CD4-positive, alpha-beta T cell treated with Interferon gamma for 1 hour (primary cell): ENCODE measurements around the gene FPR1.
A peak's percentile ranks its signal among the peaks of the same experiment; 100 is the strongest.

ENCODE experiments used
- DNase-seq: peaks from one replicate; pipeline ENCODE4 v3.0.0-alpha.2; 2020

Gene FPR1, protein sequence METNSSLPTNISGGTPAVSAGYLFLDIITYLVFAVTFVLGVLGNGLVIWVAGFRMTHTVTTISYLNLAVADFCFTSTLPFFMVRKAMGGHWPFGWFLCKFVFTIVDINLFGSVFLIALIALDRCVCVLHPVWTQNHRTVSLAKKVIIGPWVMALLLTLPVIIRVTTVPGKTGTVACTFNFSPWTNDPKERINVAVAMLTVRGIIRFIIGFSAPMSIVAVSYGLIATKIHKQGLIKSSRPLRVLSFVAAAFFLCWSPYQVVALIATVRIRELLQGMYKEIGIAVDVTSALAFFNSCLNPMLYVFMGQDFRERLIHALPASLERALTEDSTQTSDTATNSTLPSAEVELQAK

DNA sequence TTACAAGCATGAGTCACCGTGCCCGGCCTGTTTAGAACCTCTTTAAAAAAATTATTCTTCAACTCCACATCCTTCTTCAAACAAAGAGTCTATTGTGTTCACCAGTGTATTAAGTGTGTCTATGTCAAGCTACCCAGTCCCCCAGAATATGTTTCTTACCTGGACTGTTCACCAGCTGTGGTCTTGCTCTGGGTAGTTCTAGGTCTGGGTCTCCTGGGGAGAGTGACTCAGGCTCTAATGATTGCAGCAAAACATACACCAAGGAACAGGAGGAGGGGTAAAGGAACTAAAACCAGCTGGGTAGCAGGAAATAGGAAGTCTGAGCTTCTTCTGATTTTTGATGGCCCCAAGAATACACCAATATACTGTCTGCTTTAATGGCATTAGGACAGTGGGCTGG is at the start of gene FPR1:
FPR1 (minus strand) TSS at position 224 of the 400 bp plus-strand sequence. CDS start 4,884 bp downstream, outside the sequence.
- peak; percentile 51 for DNase-seq

DNA sequence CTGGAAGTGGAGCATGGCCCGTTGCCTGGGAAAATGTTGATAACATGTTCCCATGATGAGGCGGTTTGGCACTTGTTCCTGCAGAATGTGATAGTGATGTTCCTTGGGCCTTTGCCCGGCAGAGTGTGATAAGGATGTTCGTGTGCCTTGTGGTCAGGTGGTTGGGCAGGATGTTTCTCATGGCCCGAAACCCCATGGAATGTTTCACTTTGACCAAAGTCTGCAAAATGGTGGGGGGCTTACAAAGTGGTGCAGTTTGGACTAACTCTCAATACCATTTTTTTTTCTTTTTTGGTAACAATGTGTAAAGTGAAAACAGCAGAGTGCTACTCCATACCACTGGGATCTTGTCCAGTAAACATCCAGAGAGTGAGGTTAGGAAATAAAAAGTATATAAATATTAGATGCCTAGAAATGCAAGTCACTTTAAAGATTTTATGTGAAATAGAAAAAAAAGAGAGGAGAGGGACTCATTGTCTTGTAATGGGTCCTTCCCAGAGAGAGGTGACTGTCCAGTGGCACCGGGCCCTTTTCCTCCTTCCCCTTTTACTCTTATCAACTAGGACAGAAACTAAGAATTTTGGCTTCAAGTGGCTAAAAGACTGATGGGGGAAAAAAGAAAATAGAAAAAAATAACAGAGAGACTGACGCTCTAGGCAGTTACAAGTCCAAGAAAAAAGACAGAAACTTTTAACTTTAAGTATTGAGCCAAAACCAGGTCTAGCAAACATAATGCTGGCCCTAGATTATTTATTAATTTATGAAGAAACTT is 49.0 kb upstream of the FPR1 start:
- DNase-seq, result no peak

DNA sequence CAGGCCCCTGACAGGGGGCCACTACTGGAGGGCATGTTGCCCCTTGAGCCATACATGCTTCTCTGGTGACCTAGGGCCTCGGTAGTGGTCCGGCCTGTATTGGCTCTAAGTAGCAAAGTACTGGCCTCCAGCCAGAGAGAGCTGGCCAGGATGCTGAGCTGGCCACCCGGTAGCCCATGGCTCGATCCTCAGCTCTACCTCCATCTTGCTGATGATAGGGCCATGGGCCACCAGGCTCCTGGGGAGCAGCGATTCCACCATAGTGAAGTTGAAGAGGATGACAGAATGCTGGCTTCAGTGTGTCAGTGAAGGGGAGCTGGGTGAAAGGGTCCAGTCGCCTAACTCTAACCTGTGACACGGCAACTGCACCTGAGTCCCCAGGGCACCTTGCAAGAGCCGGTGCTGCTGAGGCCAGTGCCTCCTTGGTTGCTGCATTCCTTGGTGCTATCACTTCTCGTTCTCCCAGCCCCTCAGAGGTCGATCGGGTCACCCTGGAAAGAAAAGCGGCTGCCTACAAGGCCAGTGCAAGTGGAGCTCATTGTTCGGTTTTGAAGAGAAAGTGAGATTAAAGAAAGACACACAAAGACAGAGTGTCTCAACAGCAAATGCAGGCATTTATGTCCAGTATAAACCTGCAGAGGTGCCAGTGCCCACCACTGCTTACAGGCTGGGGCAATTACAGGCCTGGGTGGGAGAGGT is 48.2 kb upstream of the FPR1 start:
- no peak for DNase-seq

DNA sequence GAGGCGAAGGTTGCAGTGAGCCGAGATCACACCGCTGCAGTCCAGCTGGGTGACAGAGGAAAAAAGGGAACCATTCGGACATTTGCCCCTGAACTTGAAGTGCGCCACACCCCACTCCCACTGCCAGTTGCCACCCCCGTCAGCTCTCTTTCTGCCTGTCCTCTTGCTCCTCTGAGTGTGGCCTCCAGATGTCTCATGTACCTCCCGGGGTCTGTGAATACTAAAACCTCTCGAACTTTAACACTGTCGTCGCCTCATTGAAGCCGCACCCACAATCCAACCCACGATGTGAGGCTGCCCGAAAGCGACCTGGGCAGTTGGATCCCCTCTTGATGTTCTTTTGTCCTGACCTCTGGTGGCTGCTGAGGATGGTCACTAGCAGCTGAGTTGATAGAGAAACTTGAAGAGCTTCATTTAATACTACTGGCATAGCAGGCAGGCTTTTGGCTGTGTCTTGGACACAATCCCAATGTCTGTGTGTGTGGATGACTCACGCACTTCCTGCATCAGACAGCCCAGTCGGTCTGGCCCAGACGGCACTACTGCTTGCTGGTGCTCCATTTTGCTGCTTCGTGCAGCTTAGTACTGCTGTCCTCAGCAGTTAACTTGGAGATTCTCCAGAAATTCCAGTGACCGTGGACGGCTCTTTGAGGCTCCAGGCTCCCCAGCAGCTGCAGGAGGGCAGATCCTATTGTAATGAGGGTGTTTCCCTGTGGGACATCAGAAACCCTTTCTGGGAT is 47.5 kb upstream of the FPR1 start:
- DNase-seq, result peak; percentile 64

DNA sequence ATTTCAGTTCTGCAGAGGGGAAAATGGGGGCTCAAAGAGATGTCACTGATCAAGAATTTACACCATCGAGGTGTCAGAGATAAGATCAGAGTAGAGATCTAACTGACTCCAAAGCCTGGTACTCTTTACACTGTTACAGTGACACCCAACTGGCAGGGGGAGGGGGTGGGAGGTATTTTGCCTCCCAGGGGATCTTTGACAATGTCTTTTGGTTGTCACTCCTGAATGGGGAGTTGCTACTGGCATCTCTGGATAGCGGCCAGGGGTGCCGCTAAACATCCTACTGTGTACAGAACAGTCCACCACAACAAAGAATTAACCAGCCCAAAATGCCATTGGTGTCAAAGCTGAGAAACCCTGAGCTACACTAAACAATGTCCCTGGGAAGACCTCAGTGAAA is 46.4 kb upstream of the FPR1 start:
- DNase-seq, result no peak

DNA sequence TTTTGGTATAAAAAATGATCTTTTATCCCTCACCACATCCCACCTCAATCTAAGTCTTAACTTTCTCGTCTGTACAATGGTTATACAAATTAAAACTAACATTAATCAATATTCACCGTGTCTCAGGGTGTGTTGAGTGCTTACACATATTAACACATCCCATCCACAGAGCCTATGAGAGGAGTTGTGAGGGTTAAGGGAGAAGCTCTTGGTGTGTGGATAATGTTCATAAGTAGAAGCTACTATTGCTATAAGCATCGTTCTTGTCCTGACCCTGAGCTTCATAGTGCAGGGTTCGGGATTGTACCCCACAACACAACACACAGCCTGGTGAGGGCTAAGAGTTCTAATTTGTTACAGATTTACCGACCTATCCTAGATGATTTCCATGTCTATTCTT is 45.8 kb upstream of the FPR1 start:
- DNase-seq, result no peak

DNA sequence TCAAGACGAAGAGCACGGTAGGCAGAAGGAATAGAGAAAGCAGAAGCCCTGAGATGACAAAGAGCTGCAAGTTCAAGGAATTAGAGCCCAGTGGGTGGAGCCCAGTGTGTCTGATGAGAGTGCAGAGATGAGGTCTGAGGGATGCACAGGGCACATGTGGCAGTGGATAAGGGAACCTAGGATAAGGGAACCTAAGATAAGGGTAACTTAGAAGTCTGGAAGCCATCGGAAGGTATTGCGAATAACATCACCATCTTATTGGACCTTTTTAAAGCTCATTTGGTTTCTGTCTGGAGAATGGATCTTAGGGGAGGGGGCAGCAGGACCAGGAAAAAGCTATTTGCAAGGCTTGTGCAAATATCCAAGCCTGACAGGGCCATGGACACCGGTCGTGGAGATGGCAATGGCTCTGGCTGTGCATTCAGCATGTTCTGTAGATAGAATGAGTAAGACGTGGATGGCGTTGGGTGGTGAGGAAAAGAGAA is 44.6 kb upstream of the FPR1 start:
- peak; percentile 29 for DNase-seq

DNA sequence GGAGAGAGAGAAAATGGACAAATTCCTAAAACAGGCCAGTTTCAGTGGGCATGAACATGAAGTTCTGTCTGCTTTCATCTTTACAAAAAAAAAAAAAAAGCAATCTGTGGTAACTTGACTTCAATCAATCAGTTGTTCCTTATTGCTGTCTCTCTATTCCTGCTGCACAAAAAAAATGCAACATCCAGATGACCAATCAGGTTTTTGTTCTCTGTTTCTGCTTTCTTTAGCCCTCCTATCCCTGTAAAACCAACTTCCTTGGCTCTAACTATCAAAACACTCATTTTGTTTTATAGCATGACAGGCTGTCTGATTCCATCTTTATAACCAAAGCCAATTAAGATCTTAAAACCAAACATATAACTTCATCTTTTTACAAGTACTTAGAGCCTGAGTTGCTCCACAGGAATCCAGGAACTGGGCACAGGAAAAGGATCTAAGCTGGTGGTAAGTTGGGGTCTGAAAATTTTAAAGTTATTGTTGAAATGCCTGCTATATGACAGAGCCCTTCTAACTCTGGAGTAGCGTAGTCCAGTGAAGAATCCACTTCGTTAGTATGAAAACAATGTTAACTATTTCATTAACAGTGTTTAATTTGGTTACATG is 43.3 kb upstream of the FPR1 start, which contains the start of gene FPR3:
FPR3 (plus strand) TSS at position 273 of the 606 bp plus-strand sequence. CDS start 28,592 bp downstream, outside the sequence.
- no peak for DNase-seq

DNA sequence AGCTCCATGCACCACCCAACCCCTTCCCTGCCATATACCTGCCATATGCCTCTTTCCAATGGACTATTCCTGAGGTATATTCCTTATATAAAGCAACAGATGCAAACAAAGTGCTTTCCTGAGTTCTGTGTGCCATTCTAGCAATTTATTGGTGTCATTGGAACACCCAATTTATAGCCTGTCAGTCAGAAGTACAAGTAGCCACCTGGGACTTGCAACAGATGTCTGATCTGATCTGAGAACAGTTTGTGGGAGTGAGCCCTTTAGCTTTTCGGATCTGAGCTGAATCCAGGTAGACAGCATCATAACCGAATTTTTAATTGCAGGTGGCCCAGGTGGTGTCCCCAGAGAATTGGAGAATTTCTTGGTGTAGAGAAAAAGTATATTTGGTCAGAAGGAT is 42.3 kb upstream of the FPR1 start:
- no peak for DNase-seq

DNA sequence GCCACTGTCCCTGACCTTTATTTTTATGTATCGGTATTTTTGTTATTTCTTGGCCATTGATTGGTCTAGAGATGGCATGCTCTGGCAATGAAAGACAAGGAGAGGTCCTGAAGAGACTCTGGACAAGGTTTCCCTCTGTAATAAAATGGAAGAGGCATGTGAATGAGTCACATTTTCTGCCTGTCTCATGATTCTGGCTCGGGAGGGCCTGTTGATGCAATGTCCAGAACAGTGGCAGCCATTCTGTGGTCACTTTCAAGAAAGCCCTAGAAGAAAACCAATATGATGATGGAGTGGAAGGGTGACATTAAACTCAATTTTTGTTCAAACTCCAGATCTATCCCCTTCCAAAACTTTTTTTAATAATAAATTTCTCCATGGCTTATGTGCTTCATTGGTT is 41.3 kb upstream of the FPR1 start:
- DNase-seq, result no peak

DNA sequence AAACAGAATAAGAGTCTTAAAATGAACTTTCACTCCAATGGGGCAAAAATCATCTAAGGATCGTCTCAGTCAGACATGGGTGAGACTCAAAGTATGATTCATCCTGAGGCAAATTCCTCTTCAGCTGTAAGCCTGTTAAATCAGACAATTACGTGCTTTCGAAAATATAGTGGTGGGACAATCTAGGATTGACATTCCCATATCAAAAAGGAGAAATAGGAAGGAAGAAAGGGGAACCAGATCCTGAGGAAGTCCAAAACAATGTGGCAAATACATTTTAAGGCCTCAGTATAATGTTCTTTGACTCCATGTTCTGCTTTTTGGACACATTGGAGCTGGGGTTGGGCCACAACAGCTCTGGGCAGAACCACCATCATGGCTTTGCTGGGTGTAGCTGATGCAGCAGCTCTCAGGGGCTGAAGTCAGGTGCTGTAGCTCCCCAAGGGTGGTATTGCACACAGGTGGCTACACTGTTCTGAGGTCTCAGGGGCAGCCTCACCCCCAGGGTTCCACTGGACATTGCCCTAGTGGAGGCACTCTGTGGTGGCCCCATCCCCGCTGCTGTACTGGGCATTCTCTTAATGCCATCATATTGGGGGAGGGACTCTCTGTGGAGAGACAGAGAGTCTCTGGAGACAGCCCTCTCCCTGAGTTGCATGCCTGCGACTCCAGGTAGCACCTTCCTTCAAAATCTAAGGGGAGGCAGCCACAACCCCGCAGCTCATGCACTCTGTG is 37.5 kb upstream of the FPR1 start:
- no peak for DNase-seq

DNA sequence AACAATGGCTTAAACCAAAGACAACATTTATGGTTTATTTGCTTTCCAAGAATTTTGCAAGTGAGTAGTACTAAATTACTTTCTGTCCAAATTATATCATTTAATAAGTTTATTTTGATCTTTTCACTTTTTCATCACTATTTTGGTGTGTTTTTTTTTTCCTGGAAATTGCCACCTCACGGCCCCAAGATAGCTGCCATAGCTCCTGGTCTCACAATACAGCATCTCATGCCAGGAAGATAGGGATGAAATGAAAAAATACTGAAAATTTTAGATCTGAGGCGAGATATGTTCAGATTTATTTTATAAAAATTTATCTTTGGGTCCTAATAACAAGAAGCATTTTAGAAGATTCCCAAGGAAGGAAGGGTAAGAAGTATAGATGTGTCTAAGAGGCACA is 36.4 kb upstream of the FPR1 start:
- no peak for DNase-seq

DNA sequence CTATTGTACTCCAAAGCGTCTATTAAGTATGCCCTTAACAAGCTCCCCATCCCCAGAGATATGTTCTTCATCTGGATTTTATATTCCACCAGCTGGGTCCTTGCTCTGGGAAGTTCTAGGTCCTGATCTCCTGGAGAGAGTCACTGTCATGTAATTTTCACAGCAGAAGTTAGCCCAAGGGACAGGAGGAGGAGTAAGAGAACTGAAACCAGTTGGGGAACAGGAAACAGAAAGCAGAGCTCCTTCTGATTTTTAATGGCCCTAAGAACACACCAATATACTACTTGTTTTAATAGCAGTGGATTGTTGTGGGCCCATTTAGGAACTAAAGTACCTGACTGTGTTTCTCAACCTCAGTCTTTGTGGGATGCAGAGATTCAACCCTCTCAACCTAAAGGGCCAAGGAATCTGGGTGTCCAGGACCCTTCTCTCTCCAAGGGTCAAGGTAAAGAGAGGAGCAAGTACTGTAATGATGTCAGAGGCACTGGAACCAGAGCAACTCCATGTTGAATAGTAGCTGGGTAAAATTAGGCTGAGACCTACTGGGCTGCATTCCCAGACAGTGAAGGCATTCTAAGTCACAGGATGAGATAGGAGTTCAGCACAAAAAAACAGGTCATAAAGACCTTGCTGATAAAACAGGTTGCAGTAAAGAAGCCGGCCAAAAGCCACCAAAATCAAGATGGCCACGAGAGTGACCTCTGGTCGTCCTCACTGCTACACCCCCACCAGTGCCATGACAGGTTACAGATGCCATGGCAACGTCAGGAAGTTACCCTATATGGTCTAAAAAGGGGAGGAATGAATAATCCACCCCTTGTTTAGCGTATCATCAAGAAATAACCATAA is 35.2 kb upstream of the FPR1 start:
- DNase-seq, result no peak

DNA sequence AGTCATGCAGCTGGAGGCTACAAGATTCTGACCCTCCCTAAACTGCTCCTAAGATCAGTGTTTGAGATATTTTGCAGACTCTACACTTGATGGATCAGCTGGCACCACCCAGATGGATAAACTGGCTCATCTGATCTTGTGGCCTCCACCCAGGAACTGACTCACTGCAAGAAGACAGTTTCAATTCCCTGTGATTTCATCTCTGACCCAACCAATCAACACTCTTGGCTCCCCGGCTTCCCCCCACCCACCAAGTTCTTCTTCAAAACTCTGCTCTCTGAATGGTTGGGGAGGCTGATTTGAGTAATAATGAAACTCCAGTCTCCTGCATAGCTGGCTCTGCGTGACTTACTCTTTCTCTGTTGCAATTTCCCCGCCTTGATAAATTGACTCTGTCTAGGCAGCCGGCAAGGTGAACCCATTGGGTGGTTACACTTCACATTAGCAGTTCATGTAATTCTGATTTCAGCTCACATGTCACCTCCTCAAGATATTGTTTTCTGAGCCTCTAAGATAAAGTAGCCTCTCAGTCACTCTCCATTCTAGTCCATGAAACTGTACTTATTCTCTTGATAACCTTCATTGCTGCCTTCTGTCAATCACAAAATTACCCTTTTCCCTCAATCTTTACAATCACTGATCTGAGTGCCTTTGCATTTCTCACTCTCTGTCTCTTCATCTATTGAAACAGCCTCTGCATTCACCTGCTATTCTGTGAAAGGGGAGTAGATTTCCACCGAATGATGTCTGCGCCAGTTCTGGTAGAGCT is 33.4 kb upstream of the FPR1 start:
- peak; percentile 80 for DNase-seq

DNA sequence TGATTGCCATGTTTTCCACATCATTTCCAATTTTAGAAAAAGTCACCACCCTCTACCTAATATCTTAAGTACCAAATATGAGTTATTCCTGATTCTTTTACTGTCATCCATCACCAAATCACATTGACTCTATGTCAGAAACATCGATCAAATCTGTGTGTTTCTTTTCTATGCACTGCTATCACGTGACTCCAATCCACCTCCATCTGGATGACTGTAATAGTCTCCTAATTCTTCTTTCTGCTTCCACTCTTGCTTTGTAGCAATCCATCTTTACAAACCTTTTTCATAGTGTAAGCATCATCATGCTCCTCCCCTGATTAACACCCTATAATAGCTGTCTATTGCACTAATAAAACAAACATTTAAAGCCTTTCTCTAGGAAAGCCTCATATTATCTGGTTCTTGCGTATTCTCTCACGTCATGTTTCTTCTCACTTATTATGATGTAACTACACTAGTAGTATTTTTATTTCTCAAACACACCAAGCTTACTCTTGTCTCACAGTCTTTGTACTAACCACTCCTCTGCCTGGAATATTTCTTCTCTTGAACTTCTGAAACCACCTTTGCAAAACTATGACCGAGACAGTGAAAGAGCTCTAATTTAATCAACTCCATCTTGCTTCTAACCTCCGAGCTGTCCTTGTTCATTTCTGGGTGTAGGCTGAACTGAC is 32.6 kb upstream of the FPR1 start:
- no peak for DNase-seq

DNA sequence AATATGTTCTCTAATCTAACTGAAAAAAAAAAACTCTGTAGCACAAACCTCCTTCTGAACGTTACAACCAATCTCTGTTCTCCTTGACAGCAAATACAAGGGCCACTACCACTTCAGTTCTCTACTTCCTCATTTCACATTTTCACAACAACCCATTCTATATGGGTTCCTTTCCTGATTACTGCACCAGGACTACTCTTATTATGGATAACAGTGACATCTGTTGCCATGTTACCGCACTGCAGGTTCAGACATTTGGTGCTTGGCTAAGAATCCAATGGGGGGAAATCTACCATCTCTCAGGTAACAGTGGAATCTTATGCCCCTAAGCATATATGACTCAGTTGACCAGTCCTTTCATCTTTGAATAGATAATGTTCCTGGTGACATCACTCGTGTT is 31.7 kb upstream of the FPR1 start:
- no peak for DNase-seq

DNA sequence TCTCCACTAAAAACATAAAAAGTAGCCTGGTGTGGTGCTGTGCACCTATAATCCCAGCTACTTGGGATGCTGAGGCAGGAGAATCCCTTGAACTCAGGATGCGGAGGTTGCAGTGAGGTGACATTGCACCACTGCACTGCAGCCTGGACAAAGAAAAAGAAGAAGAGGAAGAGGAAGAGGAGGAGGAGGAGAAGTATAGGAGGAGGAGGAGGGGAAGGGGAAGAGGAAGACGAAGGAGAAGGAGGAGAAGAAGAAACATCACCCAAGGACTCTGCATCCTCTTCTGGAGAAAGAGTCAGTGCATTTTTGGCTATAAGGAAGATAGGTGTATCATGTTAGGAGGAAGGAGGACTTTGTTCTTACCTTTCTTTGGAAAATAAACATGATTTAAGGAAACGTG is 30.3 kb upstream of the FPR1 start:
- no peak for DNase-seq

DNA sequence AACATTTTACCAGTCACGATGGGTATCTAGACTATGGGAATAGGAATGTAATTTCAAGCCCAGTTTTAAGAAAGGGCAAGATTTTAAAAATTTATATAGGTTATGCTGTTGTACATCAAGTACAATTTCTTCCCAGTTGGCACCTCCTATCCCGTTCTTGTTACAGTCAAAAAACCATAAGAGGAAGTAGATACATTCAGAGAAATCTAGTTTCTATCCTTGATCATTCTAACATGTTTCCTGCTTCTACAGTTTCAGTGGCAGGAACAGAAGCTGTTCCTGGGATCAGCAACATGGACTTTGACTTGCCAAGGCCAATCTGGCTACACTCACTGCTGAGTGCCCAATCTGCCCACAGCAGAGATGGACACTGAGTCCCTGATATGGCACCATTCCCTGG is 28.6 kb upstream of the FPR1 start:
- DNase-seq, result no peak

DNA sequence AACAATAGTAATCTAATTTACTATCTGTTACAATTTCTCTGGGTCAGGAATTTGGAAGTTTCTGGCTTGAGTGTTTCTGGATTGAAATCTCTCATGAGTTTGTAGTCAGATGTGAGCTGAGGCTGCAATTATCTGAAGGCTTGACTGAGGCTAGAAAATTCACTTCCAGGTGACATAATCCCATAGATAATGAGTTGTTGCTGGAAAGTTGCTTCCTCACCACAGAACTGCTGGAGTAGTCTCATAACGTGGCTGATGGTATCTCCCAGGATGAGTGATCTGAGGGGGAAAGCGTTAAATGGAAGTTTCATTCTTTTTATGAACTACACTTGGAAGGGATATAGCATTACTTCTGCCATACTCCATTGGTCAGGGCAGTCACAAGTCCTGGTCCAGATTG is 28.0 kb upstream of the FPR1 start:
- no peak for DNase-seq
